T follicular helper cell (primary cell): ENCODE data around the gene MAGEB17.
"Not testable (repeated sequence)": the region's sequence is repeated elsewhere in the genome, so short reads cannot be mapped to it uniquely, and the experiment has no call there.

ENCODE experiments used
- DNase-seq: peaks from one replicate; pipeline ENCODE4 v3.0.0-alpha.2; 2020; ENCODE audit warnings: low read depth

Gene MAGEB17

GRCh38 chrX:16156692-16157331, 10.5 kb upstream of the MAGEB17 start:
- DNase-seq: no peak

GRCh38 chrX:16160729-16161128, 6.6 kb upstream of the MAGEB17 start:
- no peak for DNase-seq

- DNase-seq: not testable (repeated sequence)
Observed at GRCh38 chrX:16161173-16161572, 6.1 kb upstream of the MAGEB17 start.

- DNase-seq: no peak
Observed at GRCh38 chrX:16162391-16162790, 4.9 kb upstream of the MAGEB17 start.

- no peak for DNase-seq
Observed at GRCh38 chrX:16164748-16165147, 2.5 kb upstream of the MAGEB17 start.

- no peak for DNase-seq
Observed at GRCh38 chrX:16171039-16171438, 3.8 kb downstream of the MAGEB17 start.

- no peak for DNase-seq
Observed at GRCh38 chrX:16171944-16172343, 4.7 kb downstream of the MAGEB17 start.

- no peak for DNase-seq
Observed at GRCh38 chrX:16172391-16172790, 5.1 kb downstream of the MAGEB17 start.

- no peak for DNase-seq
Observed at GRCh38 chrX:16175329-16176061, 8.2 kb downstream of the MAGEB17 start.

GRCh38 chrX:16177260-16177659, 10.0 kb downstream of the MAGEB17 start:
- no peak for DNase-seq

GRCh38 chrX:16183843-16184242, 16.6 kb downstream of the MAGEB17 start:
- not testable (repeated sequence) for DNase-seq

GRCh38 chrX:16185725-16186136, 18.4 kb downstream of the MAGEB17 start:
- DNase-seq: no peak

GRCh38 chrX:16186380-16187007, 19.2 kb downstream of the MAGEB17 start:
- DNase-seq: no peak

GRCh38 chrX:16187024-16187760, 19.9 kb downstream of the MAGEB17 start:
- DNase-seq: no peak

GRCh38 chrX:16188687-16189086, 21.4 kb downstream of the MAGEB17 start:
- no peak for DNase-seq

GRCh38 chrX:16191605-16192004, 24.3 kb downstream of the MAGEB17 start:
- no peak for DNase-seq

GRCh38 chrX:16196829-16197228, 29.5 kb downstream of the MAGEB17 start:
- no peak for DNase-seq

- no peak for DNase-seq
Observed at GRCh38 chrX:16199343-16199742, 32.1 kb downstream of the MAGEB17 start.

GRCh38 chrX:16202943-16203342, 35.7 kb downstream of the MAGEB17 start:
- DNase-seq: no peak

- no peak for DNase-seq
Observed at GRCh38 chrX:16204538-16204937, 37.3 kb downstream of the MAGEB17 start.

GRCh38 chrX:16205840-16206239, 38.6 kb downstream of the MAGEB17 start:
- no peak for DNase-seq

GRCh38 chrX:16207634-16208033, 40.4 kb downstream of the MAGEB17 start:
- DNase-seq: no peak
